Measurements from ENCODE around the gene PTGER4.

- TF ChIP-seq RAD21 (IDR thresholded peaks at IDR 0.05) = no peak
- TF ChIP-seq, protein P1, sequence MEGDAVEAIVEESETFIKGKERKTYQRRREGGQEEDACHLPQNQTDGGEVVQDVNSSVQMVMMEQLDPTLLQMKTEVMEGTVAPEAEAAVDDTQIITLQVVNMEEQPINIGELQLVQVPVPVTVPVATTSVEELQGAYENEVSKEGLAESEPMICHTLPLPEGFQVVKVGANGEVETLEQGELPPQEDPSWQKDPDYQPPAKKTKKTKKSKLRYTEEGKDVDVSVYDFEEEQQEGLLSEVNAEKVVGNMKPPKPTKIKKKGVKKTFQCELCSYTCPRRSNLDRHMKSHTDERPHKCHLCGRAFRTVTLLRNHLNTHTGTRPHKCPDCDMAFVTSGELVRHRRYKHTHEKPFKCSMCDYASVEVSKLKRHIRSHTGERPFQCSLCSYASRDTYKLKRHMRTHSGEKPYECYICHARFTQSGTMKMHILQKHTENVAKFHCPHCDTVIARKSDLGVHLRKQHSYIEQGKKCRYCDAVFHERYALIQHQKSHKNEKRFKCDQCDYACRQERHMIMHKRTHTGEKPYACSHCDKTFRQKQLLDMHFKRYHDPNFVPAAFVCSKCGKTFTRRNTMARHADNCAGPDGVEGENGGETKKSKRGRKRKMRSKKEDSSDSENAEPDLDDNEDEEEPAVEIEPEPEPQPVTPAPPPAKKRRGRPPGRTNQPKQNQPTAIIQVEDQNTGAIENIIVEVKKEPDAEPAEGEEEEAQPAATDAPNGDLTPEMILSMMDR (IDR thresholded peaks at IDR 0.05; ENCODE audit: low read depth, low read length, missing input control) = no peak
- TF ChIP-seq NR2F2 (IDR thresholded peaks at IDR 0.05) = no peak
- no peak for TF ChIP-seq MAX (IDR thresholded peaks at IDR 0.05)
- no peak for TF ChIP-seq TAF1 (conservative IDR thresholded peaks at IDR 0.05)
- no peak for TF ChIP-seq GABPA (IDR thresholded peaks at IDR 0.05 in 1 of 2, conservative IDR thresholded peaks at IDR 0.05 in 1 of 2)
- TF ChIP-seq, protein P2, sequence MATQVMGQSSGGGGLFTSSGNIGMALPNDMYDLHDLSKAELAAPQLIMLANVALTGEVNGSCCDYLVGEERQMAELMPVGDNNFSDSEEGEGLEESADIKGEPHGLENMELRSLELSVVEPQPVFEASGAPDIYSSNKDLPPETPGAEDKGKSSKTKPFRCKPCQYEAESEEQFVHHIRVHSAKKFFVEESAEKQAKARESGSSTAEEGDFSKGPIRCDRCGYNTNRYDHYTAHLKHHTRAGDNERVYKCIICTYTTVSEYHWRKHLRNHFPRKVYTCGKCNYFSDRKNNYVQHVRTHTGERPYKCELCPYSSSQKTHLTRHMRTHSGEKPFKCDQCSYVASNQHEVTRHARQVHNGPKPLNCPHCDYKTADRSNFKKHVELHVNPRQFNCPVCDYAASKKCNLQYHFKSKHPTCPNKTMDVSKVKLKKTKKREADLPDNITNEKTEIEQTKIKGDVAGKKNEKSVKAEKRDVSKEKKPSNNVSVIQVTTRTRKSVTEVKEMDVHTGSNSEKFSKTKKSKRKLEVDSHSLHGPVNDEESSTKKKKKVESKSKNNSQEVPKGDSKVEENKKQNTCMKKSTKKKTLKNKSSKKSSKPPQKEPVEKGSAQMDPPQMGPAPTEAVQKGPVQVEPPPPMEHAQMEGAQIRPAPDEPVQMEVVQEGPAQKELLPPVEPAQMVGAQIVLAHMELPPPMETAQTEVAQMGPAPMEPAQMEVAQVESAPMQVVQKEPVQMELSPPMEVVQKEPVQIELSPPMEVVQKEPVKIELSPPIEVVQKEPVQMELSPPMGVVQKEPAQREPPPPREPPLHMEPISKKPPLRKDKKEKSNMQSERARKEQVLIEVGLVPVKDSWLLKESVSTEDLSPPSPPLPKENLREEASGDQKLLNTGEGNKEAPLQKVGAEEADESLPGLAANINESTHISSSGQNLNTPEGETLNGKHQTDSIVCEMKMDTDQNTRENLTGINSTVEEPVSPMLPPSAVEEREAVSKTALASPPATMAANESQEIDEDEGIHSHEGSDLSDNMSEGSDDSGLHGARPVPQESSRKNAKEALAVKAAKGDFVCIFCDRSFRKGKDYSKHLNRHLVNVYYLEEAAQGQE (IDR thresholded peaks at IDR 0.05) = no peak
- TF ChIP-seq, protein P3, sequence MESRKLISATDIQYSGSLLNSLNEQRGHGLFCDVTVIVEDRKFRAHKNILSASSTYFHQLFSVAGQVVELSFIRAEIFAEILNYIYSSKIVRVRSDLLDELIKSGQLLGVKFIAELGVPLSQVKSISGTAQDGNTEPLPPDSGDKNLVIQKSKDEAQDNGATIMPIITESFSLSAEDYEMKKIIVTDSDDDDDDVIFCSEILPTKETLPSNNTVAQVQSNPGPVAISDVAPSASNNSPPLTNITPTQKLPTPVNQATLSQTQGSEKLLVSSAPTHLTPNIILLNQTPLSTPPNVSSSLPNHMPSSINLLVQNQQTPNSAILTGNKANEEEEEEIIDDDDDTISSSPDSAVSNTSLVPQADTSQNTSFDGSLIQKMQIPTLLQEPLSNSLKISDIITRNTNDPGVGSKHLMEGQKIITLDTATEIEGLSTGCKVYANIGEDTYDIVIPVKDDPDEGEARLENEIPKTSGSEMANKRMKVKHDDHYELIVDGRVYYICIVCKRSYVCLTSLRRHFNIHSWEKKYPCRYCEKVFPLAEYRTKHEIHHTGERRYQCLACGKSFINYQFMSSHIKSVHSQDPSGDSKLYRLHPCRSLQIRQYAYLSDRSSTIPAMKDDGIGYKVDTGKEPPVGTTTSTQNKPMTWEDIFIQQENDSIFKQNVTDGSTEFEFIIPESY (IDR thresholded peaks at IDR 0.05) = no peak
- TF ChIP-seq HNF4G (IDR thresholded peaks at IDR 0.05) = no peak
- no peak for TF ChIP-seq EGR1 (IDR thresholded peaks at IDR 0.05; ENCODE audit: low read depth in 2 of 2)
- TF ChIP-seq JUND (IDR thresholded peaks at IDR 0.05) = no peak
- no peak for TF ChIP-seq SP1 (IDR thresholded peaks at IDR 0.05)
- no peak for TF ChIP-seq FOXA1 (IDR thresholded peaks at IDR 0.05)
- TF ChIP-seq RXRA (IDR thresholded peaks at IDR 0.05) = no peak
These were observed 55.9 kb downstream of the PTGER4 start for GRCh38 chr5:40735609-40736008.
